GM06990 (cell line): Measurements from ENCODE around the gene PRKAG3.

Source experiments
- DNase-seq: peaks from one replicate; pipeline ENCODE4 v3.0.0-alpha.2; 2011; ENCODE audit not compliant: insufficient read length; ENCODE audit errors: extremely low read depth
- H3K27me3 ChIP-seq: replicated peaks from 2 replicates; pipeline ENCODE4 v1.6.0; 2011; ENCODE audit warnings: low read length; ENCODE audit not compliant: control insufficient read depth, insufficient read depth
- H3K36me3 ChIP-seq: 2 replicates; pipeline ENCODE4 v1.5.1; 2011; ENCODE audit warnings: low read length; ENCODE audit not compliant: control insufficient read depth, insufficient read depth
- H3K4me3 ChIP-seq: replicated peaks from 2 replicates; pipeline ENCODE4 v1.5.1; 2011; ENCODE audit warnings: low read depth, mild to moderate bottlenecking, control low read depth, low read length
- TF ChIP-seq, protein P1 (sequence below): IDR thresholded peaks from 2 replicates; pipeline ENCODE4 v1.5.1; 2011; ENCODE audit warnings: low read length, control low read depth, mild to moderate bottlenecking, inconsistent platforms; ENCODE audit not compliant: insufficient read depth, poor library complexity, severe bottlenecking

Gene PRKAG3

DNA sequence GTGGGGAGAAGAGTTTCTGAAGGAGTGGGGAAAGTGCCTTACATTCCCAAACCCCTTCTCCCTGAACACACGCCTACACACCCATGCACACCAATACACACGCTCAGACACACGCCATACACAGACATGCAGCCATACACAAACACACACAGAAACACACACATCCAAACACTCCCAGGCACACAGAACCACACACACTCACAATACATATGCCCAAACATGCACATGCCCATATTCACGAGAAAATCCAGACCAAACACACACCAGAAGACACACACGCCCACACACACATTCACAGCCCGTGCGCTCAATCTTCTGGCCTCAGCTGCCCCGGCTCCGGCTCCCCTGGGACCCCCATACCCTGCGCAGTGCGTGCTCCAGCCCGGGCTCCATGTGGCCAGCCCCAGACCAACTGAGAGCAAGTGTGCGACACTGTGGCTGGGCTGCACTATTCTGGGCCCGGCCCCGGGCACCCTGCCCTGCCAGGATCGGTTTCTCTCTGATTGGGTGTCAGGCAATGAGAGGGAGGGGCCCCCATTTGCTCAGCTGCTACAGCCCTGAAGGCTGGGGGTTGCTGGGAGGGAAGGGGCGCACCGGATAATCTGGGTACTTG is at the start of gene PRKAG3:
PRKAG3 (minus strand) TSS at position 426 of the 613 bp plus-strand sequence.
- no peaks in the 10 kb centered on the region; the same call in none of the 2 replicates for H3K27me3 ChIP-seq
- no peak within 1 kb of the TSS for H3K4me3 ChIP-seq
- no peak for DNase-seq
- TF ChIP-seq, protein P1, sequence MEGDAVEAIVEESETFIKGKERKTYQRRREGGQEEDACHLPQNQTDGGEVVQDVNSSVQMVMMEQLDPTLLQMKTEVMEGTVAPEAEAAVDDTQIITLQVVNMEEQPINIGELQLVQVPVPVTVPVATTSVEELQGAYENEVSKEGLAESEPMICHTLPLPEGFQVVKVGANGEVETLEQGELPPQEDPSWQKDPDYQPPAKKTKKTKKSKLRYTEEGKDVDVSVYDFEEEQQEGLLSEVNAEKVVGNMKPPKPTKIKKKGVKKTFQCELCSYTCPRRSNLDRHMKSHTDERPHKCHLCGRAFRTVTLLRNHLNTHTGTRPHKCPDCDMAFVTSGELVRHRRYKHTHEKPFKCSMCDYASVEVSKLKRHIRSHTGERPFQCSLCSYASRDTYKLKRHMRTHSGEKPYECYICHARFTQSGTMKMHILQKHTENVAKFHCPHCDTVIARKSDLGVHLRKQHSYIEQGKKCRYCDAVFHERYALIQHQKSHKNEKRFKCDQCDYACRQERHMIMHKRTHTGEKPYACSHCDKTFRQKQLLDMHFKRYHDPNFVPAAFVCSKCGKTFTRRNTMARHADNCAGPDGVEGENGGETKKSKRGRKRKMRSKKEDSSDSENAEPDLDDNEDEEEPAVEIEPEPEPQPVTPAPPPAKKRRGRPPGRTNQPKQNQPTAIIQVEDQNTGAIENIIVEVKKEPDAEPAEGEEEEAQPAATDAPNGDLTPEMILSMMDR = no peak
- no peaks in the 10 kb centered on the region for H3K36me3 ChIP-seq

DNA sequence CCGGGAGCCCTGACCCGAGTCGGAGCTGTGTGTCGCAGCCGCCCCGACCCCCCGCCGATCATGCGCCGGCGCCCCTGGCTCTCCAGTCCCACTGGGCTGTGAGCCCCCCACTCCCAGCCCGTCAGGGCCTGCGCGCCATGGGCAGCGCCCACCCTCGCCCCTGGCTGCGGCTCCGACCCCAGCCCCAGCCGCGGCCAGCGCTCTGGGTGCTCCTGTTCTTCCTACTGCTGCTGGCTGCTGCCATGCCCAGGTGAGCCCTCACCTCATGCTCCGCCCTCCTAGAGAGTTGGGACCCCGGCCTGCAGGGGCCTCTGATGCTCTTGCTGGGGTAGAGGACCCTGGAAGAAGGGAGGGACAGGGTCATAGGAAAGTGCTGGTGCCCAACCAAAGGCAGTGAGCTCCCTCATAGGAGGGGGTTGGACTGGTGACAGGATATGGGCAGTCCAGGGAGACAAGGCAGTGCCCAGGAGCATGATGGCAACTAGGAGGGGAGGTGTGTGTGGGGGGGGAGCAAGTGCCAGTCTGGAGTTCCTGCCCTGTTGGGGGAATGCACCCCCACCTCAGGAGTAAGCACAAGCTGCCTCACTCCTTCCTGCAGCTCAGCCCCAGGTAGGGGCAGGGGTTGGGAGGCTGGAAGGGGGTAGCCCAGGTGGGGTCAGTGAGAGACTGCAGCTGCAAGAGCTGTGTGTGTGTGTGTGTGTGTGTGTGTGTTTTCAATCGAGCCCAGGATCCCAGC is 49.4 kb upstream of the PRKAG3 start:
- no peak for DNase-seq
- Histone ChIP-seq H3K4me3 (peak overlapping the region; percentile 65), H3K27me3 (no peaks in the 10 kb centered on the region), H3K36me3 (no peaks in the 10 kb centered on the region)
- TF ChIP-seq, protein P1 = no peak

DNA sequence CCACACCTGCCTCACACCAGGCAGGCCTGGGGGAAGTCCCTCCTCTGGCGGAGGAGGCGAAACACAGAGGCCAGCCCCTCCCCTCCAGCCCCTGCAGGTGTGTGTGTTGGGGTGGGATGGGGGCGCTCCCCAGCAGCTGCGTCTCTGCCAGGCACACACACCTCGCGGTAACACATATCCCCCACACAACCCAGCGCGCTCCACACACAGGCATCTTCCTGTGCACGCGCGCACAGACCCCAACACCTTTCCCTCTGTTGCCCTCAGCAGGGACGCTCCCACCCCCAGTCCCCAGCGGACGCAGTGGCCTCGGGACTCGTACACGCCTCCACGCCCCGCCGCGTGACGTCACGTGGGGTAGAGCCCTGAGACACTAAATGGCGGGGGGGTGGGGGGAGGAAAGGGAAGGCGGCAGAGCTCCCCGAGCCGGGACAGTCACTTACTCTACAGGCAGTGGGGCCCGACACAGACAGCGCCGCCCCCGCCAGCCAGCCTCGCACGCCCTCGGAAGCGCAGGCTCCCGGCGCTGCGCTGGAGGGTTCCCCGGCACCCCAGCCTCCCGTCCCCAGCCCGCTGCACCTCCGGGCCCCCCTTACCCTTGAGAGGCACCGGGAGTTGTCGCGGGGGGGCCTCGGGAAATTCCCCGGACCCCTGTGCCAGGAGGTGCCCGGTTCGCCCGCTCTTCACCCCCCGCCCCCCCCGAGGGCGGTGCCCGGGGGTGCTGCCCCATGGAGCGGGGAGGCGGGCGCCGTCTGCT is 48.7 kb upstream of the PRKAG3 start, which contains the start of gene WNT10A:
WNT10A (plus strand) TSS at position 751 of the 757 bp plus-strand sequence. CDS start 144 bp downstream, outside the sequence.
- Histone ChIP-seq H3K27me3 (no peaks in the 10 kb centered on the region), H3K36me3 (no peaks in the 10 kb centered on the region), H3K4me3 (peak within 1 kb of the TSS; percentile 65)
- DNase-seq = peak; percentile 90
- TF ChIP-seq, protein P1 = no peak

DNA sequence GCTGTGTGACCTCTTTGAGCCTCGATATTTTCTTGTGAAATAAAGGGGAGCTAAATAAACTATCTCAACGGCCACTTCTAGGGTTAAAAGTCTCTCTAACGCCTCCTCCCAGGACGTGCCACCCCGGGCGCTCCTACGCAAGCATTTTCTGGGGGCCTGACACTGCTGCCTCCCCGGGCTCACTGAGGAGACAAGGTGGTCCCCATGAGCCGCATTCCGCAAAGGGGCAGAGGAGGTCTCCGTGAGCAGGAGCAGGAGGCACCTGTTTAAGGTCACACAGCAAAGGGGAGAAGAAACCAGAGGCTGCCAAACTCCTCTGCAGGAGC is 48.1 kb upstream of the PRKAG3 start:
- TF ChIP-seq, protein P1 = no peak
- Histone ChIP-seq H3K27me3 (no peaks in the 10 kb centered on the region), H3K36me3 (no peaks in the 10 kb centered on the region), H3K4me3 (peak overlapping the region; percentile 65)
- no peak for DNase-seq

DNA sequence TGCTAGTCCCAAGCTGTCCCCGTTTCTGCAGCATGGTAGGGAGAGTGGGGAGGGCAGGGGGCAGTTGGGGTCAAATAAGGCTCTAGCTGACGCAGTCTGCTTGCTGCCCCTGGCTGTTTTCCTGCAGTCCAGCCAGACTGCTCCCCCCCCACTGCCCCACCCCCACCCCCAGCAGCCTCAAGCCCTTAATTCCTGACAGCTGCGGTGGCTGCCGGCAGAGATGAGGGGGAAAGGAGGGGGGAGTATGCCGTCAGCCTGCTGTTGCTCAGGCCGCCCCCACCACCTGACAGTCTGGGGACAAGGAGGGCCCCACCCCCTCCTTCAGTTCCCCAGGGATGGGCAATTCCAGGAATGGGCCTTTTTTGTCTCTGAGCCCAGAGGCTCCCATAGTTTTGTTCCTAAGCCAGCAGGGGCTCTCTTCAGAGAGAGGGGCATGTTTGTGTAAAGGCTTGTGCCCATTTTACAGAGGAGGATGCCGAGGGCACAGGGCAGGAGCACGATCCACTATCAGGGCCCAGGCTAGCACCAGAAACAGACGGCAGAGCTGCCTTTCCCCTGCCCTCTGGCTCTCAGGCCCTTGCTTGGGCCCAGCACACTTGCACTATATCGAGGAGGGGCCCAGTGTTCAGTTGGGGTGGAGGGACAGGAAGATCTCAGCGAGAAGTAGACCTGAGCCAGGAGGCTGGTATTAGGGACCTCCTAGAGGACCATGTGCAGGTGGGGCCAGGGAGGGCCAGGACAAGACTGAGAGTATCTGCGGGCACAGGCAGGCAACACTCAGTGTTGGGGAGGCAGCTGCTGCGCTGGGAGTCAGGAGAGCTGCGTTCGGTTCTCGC is 47.5 kb upstream of the PRKAG3 start:
- DNase-seq = no peak
- Histone ChIP-seq H3K4me3 (no peak overlapping the region; the same call in 1 of the 2 replicates), H3K36me3 (no peaks in the 10 kb centered on the region), H3K27me3 (no peaks in the 10 kb centered on the region; the same call in 1 of the 2 replicates)
- TF ChIP-seq, protein P1 = no peak
